HG03064 (cell line): ENCODE measurements around the gene LONP1.

Experiments used
- ATAC-seq: cut with Tn5 transposase; IDR thresholded peaks from one replicate; pipeline ENCODE4 v1.9.1; 2021; ENCODE audit warnings: low read depth; ENCODE audit not compliant: unreplicated experiment

LONP1 gene

GRCh38 chr19:5661483-5661882, 58.5 kb downstream of the LONP1 start:
- ATAC-seq = no peak

DNA sequence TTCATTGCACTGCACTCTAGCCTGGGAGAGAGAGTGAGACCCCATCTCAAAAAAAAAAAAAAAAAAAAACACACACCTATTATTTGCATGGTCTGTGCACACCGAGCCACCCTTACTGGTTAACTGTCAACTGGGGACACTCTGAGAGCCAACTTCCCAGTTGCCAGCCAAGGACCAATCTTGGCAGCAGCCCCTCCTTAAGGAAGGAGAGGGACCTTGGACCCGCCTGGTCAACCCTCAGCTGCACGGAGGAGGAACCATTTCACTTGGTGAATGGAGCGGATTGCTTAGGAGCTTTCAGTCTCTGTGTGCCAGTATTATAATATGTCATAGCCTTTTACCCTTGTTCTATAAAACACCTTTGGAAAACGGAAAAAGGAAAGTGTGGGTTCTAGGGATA, 64.5 kb downstream of the LONP1 start:
- no peak for ATAC-seq

GRCh38 chr19:5654931-5655330, 65.0 kb downstream of the LONP1 start:
- no peak for ATAC-seq

- ATAC-seq = no peak
Observed at GRCh38 chr19:5652261-5652660, 67.7 kb downstream of the LONP1 start.

GRCh38 chr19:5651361-5651760, 68.6 kb downstream of the LONP1 start:
- ATAC-seq = no peak

DNA sequence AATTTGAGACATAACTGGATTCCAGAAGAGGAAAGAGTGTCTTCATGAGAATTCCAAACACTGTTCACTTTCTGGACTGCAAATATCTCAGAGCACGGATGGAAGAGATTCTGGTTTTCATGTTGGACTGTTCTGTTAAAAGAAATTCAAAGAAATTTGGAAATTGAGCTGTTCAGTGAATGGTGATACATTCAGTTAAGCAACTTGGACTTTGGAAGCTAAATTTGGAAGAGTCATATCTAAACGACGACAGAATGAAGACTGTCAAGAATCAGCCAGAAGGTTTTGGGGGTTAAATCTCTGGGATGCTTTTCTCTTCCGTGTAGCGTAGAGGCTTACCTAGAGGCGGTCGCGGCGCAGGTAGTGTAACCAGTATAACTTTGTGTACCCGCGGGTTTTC, 71.5 kb downstream of the LONP1 start:
- no peak for ATAC-seq

DNA sequence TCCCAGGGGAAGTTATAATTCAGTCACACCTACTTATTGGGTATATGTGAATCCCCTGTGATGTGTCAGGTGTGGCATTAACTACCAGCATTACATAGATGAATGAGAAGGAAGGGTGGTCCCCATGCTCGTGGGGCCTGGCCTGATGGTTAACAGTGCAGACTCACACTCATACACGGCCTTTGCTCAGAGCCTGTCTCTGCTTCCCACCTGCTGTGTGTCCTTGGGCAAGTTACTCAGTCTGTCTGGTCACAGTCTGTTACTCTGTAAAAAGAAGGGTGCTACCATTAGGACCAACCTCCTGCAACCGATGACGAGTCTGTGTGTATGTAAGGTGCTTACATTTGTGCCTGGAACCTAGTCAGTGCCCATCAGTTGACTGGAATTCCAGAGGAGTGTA, 73.2 kb downstream of the LONP1 start:
- ATAC-seq = no peak

DNA sequence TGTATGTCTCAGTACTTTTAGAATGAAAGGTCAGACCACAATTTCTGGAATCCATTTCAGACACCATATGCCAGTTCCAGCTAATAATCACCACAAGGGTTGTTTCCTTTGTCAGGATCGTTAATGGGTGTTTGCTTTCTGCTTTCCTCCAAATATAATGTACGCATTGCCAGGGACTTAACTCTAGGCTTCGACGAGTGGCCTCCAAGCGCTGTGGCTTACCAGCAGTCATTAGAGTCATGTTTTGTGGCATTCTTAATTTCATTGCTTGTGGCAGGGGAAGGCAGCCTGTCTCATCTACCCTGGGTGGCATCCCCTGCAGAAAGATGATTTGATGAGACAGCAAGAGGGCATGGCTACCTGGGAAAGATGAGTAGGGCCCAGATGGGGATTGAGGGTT, 74.5 kb downstream of the LONP1 start:
- ATAC-seq = no peak

DNA sequence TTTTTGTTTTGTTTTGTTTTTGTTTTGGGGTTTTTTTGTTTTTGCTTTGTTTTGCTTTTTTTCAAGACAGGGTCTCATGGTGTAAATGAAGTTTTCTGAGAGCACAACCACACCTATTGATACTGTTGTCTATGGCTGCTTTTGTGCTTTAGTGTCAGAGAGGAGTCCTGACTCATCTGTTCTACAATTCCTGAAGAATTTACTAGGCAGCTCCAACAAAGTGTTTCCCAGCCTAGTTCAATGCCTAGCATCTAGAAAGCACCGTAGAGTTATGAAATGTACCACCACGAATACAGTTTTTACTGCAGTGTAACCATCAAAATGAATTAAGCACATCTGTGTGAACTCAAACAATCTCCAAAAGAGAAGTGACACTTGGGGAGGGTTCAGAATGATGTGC, 75.9 kb downstream of the LONP1 start:
- ATAC-seq = no peak

DNA sequence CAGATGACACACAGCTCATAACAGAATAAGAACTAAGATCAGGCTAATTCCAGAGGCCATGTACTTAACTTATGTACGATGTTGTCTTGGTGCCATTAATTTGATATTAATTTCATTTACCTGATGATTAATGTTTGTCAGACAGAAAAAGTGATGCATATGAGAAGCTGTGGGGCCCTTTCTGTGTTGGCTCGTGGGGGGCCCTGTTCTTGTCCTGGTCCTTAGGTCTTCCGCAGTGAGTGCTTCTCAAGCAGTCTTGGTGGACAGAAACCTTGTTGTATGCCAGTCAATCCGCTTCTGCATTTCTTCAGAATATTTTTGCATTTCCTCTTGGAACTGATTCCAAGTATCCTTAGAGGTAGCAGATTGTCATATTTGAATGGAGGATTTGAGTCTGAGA, 76.9 kb downstream of the LONP1 start:
- no peak for ATAC-seq

GRCh38 chr19:5642204-5642603, 77.7 kb downstream of the LONP1 start:
- no peak for ATAC-seq
